GM12801 (cell line): ENCODE measurements around the gene IRF2BPL.

Experiments
- CTCF ChIP-seq: IDR thresholded peaks from one replicate; pipeline ENCODE4 v1.5.1; 2011; ENCODE audit warnings: control low read depth; ENCODE audit not compliant: insufficient read length; ENCODE audit errors: extremely low read depth

The IRF2BPL gene

GRCh38 chr14:77028384-77029231 is at the start of gene IRF2BPL:
TSS of gene IRF2BPL (minus strand) at chr14:77028708. CDS start at chr14:77027792, 916 bp downstream.
- no peak for TF ChIP-seq CTCF

GRCh38 chr14:77077040-77077439 is 48.5 kb upstream of the IRF2BPL start:
- TF ChIP-seq CTCF, result no peak

GRCh38 chr14:77076113-77076631 is 47.7 kb upstream of the IRF2BPL start:
- no peak for TF ChIP-seq CTCF

- no peak for TF ChIP-seq CTCF
Measured at GRCh38 chr14:77074969-77075368, 46.5 kb upstream of the IRF2BPL start.

DNA sequence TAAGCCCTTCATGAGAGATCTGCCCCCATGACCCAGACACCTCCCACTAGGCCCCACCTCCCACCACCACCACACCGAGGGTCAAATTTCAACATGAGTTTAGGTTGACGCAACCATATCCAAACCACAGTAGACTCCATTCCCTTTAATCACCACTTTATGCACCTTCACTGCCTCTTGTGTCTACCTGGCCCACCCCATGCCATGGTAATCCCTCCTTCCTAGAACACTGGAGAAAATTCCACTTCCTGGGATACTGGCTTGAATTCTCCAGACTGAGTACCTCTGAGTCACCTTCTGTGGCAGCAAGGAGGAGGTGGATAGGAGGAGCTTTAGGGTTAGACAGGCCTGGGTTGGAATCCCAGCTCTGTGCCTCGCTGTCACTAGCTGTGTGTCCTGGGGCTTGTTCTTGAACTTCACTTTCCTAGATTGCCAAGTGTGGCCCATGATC is 43.5 kb upstream of the IRF2BPL start:
- no peak for TF ChIP-seq CTCF

GRCh38 chr14:77069551-77069950 is 41.0 kb upstream of the IRF2BPL start:
- TF ChIP-seq CTCF, result no peak

GRCh38 chr14:77068517-77069200 is 40.2 kb upstream of the IRF2BPL start:
- TF ChIP-seq CTCF, result no peak
